Activated CD4-positive, CD25-positive, alpha-beta regulatory T cell treated with anti-CD3 and anti-CD28 coated beads, Interleukin-2, amount 50 U/mL, for 16 hours (primary cell): Measurements from ENCODE around the gene LRRC7.

Experiments
- DNase-seq: peaks from one replicate; pipeline ENCODE4 v3.0.0-alpha.2; 2020; ENCODE audit warnings: low read depth, low spot score

LRRC7 gene

DNA sequence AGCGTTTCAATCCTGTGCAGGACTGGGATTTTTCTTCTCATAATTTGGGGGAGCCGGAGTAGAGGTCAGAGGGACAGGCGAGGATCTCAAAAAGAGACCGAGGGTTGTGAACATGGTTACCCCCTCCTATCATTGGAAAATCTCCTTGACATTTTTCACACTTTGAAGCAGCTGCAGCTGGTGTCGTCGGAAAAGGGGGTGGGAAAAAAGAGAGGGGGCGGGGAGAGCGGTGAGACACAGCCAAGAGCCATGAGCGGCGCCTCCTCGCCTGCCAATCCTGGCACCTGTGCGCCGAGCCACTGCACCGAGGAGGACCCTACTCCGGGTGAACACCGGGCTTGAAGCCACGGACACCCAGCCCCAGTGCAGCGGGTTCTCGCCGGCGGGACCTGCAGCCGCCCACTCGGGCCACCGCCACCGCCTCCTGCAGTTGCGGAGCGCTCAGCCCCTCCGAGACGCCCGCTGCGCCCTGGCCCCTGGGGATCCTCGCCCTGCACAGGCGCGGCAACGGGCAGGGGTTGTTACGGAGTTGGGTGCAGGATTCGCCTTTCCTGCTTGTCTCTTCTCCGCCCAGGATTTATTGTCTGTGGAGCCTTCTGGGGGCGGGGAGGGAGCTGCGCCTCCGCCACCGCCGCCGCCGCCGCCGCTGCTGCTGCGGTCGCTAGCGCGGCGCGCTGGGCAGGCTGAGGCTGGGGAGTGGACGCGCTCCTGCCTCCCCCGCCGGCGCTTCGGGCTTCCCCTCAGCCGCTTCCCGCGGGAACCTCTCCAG, at the start of gene LRRC7:
TSS of gene LRRC7 (plus strand) at position 271 of the 769 bp plus-strand sequence. CDS start 718 bp downstream, outside the sequence.
- no peak for DNase-seq

DNA sequence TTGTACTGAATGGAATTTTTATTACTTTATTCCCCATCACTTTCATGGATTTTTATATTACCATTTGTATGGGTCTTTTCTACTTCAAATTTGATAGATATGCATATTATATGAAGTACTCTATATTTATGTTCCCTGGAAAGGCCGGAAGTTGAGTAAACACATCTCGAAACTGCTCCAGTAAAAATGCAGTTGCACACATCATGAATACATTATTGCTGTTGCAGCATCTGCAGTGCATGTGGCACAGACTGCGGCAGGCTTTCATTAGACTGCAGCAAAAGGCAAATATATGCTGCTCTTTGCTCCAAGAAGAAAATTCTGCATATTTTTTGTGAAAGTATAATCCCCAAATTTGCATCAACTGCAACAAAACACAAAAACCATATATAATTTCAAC, 48.7 kb upstream of the LRRC7 start:
- no peak for DNase-seq

DNA sequence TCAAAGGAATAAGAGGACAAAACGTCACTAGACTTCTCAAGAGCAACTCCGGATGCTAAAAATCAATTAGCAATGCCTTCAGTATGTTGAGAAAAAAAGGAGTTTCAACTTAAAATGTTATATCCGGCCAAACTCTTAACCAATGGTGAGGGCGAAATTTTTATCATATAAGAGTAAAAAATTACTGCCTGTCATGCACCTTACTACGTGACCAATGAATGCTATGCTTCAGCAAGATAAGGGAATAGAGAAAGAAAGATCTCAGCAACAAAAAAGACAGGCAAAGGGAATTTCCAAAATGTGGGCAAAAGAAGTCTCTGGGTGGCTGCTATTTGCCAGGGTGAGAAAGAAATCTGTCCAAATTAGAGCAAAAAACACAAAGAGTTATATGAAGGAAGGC, 47.4 kb upstream of the LRRC7 start:
- DNase-seq: no peak

DNA sequence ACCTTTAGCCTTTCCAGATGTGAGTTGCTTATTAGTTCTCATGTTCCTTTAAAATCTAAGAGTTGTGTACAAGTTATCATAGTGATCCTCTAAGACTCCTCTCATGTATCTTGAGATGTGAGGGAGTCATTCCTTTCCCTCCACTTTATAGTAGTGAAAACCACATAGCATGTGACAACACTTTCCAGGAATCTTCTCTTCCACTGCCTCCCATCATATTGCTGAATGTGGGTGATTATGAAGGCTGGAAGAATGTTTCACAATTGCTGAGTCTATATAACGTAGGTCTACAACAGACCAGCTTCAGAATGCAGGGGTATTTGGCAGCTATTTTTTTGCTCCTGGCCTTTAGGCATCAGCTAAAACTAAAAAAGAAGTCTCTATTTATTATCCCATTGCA, 44.7 kb upstream of the LRRC7 start:
- no peak for DNase-seq

DNA sequence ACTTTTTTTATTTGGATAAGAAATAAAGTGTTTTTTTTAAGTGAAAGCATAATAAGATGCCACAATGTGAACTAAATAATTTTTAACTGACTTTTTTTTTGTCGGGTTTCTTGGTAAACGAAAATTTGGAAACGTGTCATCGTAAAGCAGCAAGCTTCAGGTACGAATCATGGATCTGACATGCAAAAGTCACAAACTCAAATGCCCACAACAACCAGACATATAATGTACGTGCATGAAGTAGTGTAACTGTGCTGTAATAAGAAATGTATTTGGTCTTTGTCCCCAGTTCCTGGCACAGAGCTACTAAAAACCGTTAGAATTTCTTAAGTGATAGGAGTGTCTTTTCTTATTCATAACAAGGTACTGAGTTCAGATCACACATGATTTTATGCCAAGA, 44.3 kb upstream of the LRRC7 start:
- no peak for DNase-seq

DNA sequence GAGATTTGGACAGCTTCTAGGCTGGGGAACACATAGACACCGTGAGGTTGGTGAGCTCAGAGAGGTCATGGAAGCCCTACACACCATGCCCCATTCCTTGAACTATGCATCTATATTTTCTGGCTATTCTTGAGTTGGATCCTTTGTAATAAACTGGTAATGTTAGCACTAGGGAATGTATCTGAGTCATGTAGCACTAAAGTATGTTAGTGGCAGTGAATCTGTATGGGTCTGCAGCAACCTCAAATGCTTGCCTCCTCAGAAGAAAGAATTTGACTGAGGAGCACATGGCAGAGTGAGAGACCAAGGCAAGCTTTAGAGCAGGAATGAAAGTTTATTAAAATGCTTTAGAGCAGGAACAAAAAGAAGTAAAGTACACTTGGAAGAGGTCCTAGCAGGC, 43.7 kb upstream of the LRRC7 start:
- DNase-seq: no peak

DNA sequence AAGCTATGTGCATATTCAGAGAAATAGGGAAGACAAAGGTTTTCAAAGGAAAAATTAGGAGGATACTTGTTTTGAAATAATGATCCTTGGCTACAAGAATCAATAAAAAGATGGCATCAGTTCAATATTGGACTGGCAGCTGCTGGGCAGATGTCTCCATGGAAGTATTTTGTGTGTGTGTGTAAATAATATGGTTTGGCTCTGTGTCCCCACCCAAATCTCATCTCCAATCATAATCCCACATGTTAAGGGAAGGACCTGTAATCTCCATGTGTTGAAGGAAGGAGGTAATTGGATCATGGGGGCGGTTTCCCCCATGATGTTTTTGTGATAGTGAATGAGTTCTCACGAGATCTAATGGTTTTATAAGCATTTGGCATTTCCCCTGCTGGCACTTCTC, 40.4 kb upstream of the LRRC7 start:
- no peak for DNase-seq

DNA sequence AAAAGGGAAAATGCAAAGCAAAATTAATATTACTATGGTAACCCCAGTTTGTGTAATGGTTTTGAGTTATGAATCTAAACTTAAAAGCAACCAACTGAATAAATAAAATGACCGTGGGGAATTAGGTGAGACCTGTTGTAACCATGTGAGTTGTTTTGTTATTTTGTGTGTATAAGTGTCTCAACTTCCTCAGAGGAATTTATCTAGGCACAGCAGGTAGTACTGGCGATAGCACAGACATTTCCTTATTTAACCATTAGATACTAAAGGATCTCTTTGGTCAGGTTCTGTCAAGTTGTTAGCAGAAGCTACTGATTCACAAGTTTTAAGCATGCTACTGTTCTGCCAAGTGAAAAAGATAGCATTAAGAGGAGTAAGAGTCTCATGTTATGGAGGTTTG, 39.3 kb upstream of the LRRC7 start:
- no peak for DNase-seq

DNA sequence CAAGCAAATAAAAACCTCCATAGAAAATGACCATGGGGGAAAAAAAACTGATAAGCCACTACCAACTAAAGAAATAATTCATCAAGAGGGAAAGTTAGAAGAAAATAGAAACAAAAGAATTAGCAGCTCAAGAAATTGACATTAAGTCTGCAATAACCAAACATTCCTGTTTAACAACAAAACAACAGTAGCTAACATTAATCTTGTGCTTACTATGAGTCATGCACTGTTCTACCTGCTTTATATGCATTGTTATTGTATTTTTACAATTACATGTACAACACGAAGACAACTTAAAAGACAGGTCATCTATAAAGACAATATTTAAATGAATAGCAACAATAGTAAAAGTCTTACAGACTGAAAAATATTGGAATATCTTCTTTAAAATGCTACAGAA, 34.4 kb upstream of the LRRC7 start:
- DNase-seq: no peak

DNA sequence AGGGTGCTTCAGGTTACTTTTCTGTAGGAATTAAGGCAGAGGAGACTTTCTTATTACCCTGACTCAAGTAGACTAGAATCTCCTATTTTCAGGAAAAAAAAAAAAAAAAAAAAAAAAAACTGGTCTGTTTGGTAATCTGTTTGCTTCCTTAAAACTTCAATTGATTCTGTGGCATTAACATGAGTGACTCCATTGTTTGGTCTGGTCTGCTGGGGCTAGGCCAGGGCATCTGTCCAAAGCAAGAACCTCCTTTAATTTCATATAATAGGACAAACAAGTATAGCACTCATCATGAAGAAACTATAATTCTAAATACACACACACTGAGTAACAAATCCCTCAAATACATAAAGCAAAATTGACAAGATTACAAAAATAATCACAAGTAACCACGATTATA, 32.9 kb upstream of the LRRC7 start:
- DNase-seq: no peak

DNA sequence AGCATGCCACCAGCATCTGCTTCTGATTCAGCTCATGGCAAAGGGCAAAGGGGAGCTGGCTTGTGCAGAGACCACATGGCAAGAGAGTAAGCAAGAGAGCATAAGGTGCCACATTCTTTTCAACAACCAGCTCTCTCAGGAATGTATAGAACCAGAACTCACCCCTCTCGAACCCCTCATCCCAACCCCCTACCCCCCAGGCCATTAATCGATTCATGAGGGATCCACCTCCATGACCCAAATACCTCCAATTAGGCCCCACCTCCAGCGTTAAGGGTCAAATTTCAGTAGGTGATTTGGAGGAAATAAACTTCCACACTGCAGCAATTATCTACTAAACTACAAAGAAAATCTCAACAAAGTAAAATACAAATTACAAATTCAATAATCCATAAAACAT, 32.2 kb upstream of the LRRC7 start:
- DNase-seq: no peak

DNA sequence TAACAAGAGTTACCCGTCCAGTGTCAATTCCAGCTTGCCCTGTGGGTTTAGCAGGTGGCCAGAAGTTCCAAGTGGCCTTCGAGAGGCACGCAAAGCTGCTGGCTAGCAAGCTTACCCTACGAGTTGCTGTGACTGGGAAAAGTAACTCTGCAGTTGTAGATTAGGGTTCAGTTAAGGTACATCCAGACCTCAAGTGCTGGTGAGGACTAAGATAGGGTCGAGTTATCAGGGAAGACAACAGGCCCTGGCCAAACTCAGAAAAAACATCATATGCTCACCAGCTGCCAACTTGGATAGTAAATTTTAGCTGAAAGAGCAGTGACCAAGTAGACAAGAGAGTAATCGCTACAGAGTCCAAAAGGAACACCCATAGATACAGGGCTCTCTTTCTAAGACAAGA, 27.7 kb upstream of the LRRC7 start:
- no peak for DNase-seq

DNA sequence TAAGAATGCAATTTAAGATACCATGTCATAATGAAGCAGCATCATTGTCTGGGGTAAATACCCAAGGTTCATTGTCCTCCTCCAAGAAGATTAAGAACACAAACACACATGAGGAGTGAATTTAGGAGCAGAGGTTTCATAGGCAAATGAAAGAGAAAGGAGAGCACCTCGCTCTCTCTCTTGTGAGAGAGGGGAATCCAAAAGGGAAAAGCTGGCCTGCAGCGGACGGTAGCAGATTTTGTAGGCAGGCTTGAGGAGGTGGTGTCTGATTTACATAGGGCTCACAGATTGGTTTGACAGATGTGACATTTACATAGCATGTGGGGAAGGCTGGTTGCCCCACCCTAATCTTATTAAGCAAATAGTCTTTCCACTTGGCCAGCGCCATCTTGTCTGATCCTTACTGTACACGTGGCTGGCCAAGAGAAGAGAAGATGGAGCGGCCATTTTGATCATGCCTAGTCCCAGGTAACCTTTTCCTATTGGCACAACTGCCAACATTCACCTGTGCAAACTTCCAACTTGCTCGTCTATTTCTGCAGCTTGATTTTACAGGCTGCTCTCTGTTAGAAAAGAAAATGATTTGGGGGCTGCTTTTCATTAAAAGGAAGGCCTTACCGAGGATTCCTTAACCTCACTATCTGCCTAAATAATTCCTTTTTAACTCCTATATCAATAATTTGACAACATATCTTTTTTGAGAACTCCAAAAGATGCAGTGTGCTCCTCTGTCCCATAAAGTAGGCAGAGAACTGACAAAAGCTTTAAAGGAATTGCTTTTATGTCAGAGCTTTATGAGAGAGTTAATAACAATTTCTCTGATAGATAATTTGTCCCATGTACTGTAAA, 16.0 kb upstream of the LRRC7 start:
- no peak for DNase-seq

DNA sequence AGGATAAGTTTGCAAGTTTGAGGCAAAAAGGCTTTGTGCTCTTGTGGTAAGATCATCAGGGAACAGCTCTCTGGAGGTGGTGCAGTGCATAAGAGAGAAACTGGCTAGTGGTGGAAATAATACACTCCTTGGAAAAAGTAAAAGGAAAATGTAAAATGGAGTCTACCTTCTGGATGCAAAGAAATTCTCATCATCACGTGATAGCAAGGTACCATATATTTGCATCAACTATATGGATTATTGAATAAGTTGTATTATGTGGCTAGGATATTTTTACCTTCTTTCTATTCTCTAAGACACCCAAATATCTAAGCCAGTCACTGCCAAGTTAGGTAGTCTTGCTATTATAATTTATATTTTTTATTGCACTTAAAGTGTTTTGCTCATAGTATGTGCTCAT, 14.0 kb upstream of the LRRC7 start:
- no peak for DNase-seq

DNA sequence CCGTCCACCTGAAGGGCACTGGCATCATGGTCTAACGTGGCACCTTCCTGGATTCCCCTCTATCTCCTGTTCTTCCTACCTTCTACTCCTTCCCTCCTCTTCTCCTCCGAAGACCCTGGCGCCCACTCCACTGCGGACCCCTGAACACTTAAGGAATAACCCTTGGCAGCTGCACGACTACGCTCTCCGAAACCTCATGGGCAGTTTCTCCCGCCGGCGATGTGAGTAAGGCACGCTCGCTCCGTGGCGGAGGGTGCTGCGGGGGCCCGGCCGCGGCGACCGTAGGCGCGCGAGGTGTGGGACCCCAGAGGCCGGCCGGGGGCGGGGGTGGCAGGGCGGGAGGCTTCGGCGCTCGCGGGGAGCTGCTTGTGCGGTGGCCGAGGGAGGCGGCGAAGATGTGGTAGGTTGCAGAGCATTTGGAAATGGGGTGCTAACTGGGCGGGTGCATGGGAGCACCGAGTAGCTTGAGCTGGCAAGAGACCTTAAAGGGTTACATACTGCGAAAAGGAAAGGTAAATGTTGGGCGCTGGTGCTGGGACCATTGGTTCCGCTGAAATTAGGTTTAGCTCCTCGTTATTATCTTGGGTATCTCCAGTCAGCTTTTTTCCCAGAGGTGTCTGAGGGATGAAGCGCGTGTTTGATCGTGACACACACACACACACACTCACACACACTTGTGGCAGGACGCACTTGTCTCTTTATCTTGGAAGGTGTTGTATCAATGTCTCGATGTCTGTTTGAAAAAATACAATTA, 876 bp downstream of the LRRC7 start:
- DNase-seq: no peak

DNA sequence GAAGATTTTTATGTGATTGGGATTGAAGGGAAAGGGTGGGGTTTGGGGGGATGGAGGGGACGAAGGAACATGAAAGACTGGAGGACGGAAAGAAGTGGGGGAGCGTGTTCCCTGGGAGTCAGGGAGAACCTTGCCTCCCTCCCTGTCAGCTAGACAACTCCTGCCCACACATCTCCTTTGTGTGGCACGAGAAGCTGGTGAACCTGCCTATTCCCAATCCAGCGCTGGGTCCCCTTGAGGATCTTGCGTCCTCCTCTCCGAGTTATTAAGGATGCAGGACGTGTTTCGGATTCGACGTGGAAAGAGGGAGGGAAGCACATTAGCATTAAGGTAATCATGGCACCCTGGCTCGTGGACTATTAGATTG, 1.4 kb downstream of the LRRC7 start:
- no peak for DNase-seq

DNA sequence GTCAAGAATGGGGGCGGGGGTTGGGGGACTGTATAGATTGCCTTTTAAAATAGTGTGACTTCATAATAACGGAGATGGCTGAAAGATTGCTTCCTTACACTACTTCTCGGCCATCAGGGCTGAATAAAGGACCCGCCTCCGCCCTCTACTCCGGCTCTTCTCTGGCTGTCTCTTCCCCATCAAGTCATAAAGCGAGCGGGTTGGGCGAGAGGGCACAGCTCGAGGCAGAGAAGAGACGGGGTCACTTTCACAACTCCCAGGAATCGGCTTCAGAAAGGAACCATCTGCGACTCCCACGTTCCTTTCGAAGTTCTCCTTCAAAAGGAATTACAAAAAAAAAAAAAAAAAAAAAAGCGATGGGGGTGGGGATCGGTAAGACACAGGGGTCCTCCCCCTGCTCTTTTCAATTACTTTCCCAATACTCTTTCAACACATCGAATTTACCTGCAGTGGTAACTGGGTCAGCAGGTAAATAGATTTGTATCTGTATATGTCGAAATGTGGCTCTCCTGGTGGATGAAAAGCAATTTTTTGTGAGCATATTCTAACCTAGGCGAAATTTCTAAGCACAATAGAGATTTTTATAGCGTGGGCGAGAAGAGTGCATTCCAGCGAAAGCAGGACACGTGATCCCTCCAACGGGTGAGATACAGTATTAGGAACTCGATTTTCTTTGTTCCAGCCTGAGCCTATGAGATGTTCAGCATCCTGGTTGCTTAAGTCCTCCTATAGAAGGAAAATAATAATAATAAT, 2.0 kb downstream of the LRRC7 start:
- no peak for DNase-seq

DNA sequence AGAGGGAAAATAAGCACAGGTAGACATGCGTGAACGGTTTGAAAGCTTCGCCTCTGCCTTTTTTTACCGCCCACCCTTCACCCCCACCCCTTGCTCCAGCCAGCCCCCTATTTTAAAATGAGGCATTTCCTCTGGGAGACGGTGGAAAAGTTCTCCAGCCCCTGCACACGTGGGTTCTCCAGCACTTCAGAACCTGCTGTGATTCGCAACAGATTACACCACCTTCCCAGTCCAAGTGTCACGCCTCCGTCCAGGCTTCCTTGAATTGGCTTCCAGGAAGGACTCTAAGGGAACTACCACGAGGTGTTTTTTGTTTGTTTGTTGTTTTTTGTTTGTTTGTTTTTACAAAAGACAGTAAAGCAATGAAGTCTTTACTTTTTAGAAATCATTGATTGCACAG, 2.6 kb downstream of the LRRC7 start:
- no peak for DNase-seq

DNA sequence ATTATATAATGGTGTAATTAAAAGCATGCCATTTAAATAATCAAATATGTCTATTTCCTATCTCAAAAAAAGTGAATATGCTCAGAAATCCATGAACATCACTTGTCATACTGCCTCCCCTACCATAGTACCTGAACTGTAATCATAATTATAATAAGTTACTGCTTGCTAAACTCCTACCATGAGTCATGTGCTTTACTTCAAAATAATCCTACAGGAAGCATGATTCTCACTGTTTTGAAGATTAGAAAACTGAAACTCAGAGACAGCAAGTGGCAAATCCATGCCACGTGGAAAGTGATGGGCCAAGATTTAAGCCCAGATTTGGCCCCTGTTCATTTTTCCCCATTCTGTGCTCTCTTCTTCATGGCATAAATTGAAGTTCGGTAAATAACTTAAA, 5.2 kb downstream of the LRRC7 start:
- no peak for DNase-seq

DNA sequence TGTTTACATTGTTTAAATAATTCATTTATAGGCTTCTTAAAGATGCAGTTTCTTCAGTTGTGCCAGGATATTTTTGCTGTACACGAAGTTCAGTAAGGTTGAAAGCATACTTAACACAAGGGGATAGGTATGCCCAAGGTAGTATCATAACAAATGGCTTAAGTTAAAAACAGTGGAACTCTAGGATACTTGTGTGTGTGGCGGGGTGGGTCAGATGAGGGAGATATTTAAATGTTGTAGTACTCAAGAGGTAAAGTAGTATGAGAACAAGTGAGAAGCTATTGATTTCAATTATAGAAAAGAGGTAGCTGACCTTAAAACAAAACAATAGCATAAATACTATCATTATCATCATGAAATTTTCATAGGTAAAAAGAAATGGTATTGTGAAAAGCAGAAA, 6.2 kb downstream of the LRRC7 start:
- no peak for DNase-seq

DNA sequence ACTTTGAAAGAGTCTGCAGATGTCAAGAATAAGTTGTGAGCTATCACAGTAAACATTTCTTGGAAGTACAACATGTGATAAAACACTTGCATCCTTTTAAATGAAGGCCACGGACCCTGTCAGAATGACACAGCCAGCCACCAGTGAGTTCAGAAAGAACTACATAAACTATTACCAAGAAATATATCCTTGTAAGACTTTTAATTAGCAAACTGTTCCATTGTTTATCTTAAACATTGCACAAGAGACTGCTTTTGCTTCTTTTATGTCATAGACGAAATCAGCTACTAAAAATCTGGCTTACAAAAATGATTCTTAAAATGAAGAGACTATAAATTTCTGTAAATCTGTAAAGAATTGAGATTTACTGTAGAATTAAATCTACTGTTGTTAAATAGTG, 17.9 kb downstream of the LRRC7 start:
- DNase-seq: no peak

DNA sequence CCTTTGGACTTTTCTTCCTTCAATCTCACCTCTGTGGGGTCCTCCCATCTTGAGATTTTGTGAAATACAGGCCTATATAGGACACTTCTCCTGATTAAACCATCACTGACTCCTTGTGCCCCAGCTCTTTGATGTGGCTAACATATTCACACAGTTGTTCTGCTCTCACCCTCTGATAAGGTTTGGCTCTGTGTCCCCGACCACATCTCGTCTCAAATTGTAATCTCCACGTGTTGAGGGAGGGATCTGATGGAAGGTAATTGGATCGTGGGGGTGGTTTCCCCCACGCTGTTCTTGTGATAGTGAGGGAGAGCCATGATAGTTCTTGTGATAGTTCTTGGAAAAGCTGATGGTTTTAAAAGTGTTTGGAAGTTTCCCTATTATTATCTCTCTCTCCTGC, 19.7 kb downstream of the LRRC7 start:
- no peak for DNase-seq
